Measurements from ENCODE around the gene SLC43A3. TPM values are rescaled to one million over a fixed set of nuclear protein-coding genes. Genes with fewer than 3 reads are reported as not detected.

Gene SLC43A3
- total RNA-seq, 4 donors from 2014 or later = 40.9 to 75.9 (median 60.0) TPM

DNA sequence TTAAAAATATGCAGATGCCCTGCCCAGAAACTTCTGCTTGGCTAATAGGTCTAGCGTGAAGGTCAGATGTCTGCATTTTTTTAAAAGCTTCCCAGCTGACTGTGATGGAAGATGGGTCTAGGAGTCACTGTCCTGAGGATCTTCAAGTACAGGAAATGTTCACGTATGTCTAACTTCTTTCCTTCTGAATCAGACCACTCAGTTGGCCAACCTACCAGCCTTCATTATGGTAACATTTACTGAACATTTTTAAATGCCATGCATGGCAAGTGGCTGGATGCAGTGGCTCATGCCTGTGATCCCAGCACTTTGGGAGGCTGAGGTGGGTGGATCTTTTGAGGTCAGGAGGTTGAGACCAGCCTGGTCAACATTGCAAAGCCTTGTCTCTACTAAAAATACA is 35.4 kb downstream of the SLC43A3 start:
- TF ChIP-seq POLR2A (IDR thresholded peaks at IDR 0.05) = no peak
- TF ChIP-seq EP300 (IDR thresholded peaks at IDR 0.05) = no peak
- no peak for TF ChIP-seq CTCF (IDR thresholded peaks at IDR 0.05)
- no peak for TF ChIP-seq POLR2AphosphoS5 (IDR thresholded peaks at IDR 0.05)
- Histone ChIP-seq H3K36me3 (no peaks in the 10 kb centered on the region), H3K27me3 (peaks cover 19% of the 10 kb centered on the region), H3K4me1 (no peaks in the 10 kb centered on the region), H3K27ac (no peak overlapping the region), H3K4me3 (no peak overlapping the region), H3K9me3 (no peaks in the 10 kb centered on the region)
- WGBS, 2 donors (ENCODE audit: low coverage in 1 of 2) = 39 to 55% methylated on average over 2 of the region's 2 CpGs
- no peak for ATAC-seq

DNA sequence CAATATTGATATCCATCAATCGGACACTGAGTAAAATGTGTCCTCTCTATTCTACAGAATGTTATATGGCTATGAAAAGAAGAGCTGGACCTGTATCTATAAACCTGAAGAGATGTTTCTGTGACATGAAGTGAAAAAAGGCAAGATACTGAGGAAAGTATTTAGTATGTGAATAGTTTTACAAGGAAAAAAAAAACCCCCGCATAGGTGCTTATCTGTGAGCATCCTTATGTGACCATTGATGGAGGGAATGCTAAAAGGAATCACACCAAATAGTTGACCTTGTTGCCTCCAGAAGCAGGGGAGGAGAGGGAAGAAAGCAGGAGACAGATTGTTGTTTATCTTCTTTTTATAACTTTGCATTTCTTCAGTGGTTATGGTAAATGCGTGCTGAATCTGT is 35.8 kb downstream of the SLC43A3 start:
- no peak overlapping the region for H3K4me3 ChIP-seq
- peaks cover 19% of the 10 kb centered on the region for H3K27me3 ChIP-seq
- ATAC-seq = no peak
- 89 to 93% methylated on average over 3 of the region's 3 CpGs for WGBS, 2 donors (ENCODE audit: low coverage in 1 of 2)
- no peaks in the 10 kb centered on the region for H3K4me1 ChIP-seq
- no peaks in the 10 kb centered on the region for H3K9me3 ChIP-seq
- no peak overlapping the region for H3K27ac ChIP-seq
- TF ChIP-seq EP300 (IDR thresholded peaks at IDR 0.05) (no peak), POLR2AphosphoS5 (IDR thresholded peaks at IDR 0.05) (no peak), POLR2A (IDR thresholded peaks at IDR 0.05) (no peak), CTCF (IDR thresholded peaks at IDR 0.05) (no peak)
- no peaks in the 10 kb centered on the region for H3K36me3 ChIP-seq

DNA sequence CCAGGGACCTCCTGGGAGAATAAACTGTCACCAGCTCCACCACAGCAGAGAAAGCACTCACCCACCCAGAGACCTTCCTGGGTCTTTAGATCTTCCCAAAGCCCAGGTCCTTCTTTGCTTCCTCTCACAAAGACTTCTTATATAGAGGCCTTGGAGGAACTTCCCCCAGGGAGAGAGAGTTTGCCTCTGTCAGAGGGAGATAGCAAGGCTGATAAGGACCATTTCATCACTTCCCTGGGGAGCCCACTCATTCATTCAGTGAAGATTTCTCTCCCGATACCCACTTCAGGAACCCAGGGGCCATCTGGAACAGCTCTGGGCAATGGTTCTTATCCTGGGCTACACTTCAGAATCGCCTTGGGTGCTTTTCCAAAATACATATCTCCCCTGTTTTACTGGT is 36.4 kb downstream of the SLC43A3 start, which contains the start of gene PRG2:
PRG2 (minus strand) TSS at position 116 of the 400 bp plus-strand sequence. CDS start 706 bp downstream, outside the sequence.
- 52 to 67% methylated on average over 1 to 2 of the region's 2 CpGs for WGBS, 2 donors (ENCODE audit: low coverage in 1 of 2)

GRCh38 chr11:57387289-57388030 is 39.5 kb downstream of the SLC43A3 start:
- Histone ChIP-seq H3K27me3 (peaks cover 19% of the 10 kb centered on the region), H3K4me1 (no peaks in the 10 kb centered on the region), H3K36me3 (no peaks in the 10 kb centered on the region), H3K4me3 (no peak overlapping the region), H3K27ac (no peak overlapping the region), H3K9me3 (no peaks in the 10 kb centered on the region)
- 71 to 72% methylated on average over 6 to 7 of the region's 16 CpGs for WGBS, 2 donors (ENCODE audit: low coverage in 1 of 2)
- TF ChIP-seq EP300 (IDR thresholded peaks at IDR 0.05) (no peak), POLR2AphosphoS5 (IDR thresholded peaks at IDR 0.05) (no peak), POLR2A (IDR thresholded peaks at IDR 0.05) (no peak), CTCF (IDR thresholded peaks at IDR 0.05) (peak in 1 of 4 experiments; percentile 20)
- no peak for ATAC-seq

More for the DNA sequence above, 36.4 kb downstream of the SLC43A3 start, which contains the start of gene PRG2:
- no peaks in the 10 kb centered on the region for H3K4me1 ChIP-seq
- no peaks in the 10 kb centered on the region for H3K9me3 ChIP-seq
- H3K27ac ChIP-seq = no peak within 1 kb of the TSS
- no peak for ATAC-seq
- TF ChIP-seq POLR2A (IDR thresholded peaks at IDR 0.05) = no peak
- TF ChIP-seq EP300 (IDR thresholded peaks at IDR 0.05) = no peak
- TF ChIP-seq CTCF (IDR thresholded peaks at IDR 0.05) = no peak
- TF ChIP-seq POLR2AphosphoS5 (IDR thresholded peaks at IDR 0.05) = no peak
- H3K27me3 ChIP-seq = peaks cover 19% of the 10 kb centered on the region
- H3K4me3 ChIP-seq = no peak within 1 kb of the TSS
- H3K36me3 ChIP-seq = no peaks in the 10 kb centered on the region

All from gastroesophageal sphincter (tissue), 4 donors.